WI38 (cell line): ENCODE results near the gene NLGN1.

Source experiments
- H3K4me3 ChIP-seq: 2 replicates; pipeline ENCODE4 v1.5.1; 2011; ENCODE audit warnings: low read depth, mild to moderate bottlenecking, control low read depth, low read length
- TF ChIP-seq, protein P1 (sequence below): IDR thresholded peaks from 2 replicates; pipeline ENCODE4 v1.5.1; 2012; ENCODE audit warnings: low read depth, mild to moderate bottlenecking, control low read depth, low read length

NLGN1 gene

DNA sequence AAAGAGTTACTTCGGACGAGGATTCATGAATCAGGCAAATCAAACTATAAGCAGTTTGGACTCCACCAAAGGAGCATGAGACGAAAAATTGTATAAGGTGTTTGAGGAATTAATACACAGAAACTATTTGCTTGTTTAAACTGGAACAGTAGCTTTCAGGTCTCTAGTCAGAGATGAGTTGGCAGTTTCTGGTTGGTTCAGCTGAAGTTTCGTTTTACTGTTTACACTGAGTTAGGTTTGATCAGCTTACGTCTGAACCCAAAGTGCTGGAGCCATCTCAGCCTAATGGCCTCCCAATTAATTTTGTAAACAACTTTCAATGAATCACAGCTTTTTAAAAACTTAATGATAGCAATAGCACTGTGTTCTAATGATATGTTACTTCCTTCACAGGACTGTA, 703.7 kb downstream of the NLGN1 start:
- H3K4me3 ChIP-seq: no peak overlapping the region
- TF ChIP-seq, protein P1, sequence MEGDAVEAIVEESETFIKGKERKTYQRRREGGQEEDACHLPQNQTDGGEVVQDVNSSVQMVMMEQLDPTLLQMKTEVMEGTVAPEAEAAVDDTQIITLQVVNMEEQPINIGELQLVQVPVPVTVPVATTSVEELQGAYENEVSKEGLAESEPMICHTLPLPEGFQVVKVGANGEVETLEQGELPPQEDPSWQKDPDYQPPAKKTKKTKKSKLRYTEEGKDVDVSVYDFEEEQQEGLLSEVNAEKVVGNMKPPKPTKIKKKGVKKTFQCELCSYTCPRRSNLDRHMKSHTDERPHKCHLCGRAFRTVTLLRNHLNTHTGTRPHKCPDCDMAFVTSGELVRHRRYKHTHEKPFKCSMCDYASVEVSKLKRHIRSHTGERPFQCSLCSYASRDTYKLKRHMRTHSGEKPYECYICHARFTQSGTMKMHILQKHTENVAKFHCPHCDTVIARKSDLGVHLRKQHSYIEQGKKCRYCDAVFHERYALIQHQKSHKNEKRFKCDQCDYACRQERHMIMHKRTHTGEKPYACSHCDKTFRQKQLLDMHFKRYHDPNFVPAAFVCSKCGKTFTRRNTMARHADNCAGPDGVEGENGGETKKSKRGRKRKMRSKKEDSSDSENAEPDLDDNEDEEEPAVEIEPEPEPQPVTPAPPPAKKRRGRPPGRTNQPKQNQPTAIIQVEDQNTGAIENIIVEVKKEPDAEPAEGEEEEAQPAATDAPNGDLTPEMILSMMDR: no peak

DNA sequence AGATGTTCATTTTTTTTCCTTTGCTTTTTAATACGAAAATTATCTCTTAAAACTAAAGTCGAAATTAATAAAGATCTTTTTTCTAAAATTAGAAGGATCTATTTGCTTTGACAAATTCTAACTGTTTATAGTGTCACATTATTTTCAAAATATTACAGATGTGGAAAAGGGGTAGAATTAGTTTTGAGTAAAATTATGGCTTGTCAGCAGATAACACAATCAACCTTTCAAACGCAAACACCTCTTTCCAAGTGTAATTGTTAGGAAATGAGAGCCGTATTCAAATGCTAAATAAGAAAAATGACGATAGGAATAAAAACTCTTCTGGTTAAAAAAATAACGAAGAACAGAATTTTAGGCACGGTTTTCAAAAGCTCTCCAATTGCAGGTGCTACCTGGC, 704.7 kb downstream of the NLGN1 start:
- TF ChIP-seq, protein P1: no peak
- H3K4me3 ChIP-seq: no peak overlapping the region

DNA sequence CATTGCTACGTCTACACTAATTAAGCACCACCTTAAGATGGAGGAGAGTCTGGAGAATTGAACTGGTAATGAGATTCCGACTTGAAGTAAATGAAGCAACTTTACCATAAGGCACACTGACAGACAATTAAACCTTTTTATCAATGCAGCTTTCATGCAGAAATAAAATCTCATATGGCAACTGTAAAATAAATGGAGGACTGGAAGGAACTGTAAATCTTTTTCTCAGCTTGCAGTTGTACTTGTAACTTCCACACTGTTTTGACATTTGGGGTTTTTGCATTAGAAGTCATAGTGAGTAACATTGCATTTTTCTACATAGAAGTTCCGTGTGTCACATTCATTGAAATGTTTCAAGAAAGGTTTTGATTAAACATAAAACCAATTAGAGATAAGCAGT, 705.3 kb downstream of the NLGN1 start:
- TF ChIP-seq, protein P1: no peak
- no peak overlapping the region for H3K4me3 ChIP-seq

DNA sequence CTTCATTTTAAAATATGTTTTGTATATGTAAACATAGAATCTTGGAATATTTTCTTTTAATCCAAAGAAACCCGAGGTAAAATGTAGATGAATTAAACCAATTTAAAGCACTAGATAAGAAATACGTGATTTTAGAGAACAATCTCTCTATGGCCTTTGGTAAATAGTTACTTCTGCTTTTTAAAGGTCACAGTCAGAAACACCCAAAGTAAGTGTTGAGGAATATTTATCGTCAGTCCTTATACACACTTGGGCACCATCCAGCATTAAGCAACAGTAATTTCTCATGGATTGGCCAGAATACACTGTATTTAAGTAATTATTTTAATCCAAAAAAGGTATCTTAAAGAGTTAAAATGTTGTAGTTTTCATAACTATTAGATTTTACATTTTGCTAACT, 713.2 kb downstream of the NLGN1 start:
- H3K4me3 ChIP-seq: no peak overlapping the region
- TF ChIP-seq, protein P1: no peak

DNA sequence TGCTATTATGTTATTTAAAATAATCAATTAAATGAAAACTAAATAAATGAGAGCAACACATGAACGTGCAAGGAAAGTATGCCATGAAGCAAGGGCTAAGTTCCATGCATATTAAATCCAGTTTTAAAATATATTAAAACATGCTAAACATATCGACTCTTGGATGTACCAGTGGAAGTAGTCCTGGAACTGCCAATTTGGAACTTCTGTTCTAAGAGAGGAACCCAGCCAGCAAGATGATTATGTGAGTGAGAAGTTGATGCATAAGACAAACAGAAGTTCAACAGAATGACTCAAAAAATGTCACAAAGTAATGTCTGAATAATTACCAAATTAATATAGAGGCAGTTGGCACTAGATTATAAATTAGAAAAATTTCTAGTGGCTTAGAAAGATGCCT, 714.2 kb downstream of the NLGN1 start:
- no peak overlapping the region for H3K4me3 ChIP-seq
- TF ChIP-seq, protein P1: no peak

DNA sequence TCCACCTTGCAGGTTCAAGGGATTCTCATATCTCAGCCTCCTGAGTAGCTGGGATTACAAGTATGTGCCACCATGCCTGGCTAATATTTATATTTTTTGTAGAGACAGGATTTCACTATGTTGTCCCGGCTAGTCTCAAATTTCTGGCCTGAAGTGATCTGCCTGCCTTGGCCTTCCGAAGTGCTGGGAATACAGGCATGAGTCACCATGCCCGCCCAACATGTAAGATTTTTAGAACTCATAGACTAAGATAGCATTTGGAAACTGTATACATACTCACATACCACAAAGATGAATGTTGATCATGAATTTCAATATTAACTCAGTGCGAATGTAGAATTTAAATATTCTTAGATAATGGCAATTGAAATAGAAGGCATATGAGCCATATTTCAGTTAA, 718.9 kb downstream of the NLGN1 start:
- no peak overlapping the region for H3K4me3 ChIP-seq
- TF ChIP-seq, protein P1: no peak

DNA sequence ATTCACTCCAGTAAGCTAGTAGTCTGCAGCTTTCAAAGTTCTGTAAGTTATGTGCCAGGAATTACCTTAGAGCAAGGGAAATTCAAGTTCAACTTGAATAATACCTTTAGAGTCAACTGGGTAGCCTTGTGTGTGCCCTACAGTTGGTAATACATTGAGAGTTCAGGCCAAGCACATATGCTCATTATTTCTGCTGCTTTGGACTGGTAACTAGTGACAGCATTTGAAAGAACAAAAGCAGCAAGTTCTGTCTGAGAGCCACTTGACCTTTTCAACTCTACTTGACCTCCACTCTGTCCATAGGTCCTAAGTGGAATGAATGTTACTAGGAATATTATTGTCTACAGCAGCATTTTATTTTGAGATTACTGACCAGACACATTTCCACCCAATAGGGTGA, 723.5 kb downstream of the NLGN1 start:
- H3K4me3 ChIP-seq: no peak overlapping the region
- TF ChIP-seq, protein P1: no peak
